IPS DF 4.7 (cell line): Measurements from ENCODE around the gene ZNF300.
"Not testable (repeated sequence)": the region's sequence is repeated elsewhere in the genome, so short reads cannot be mapped to it uniquely, and the experiment has no call there.

Experiments
- DNase-seq: peaks from one replicate; pipeline ENCODE4 v3.0.0-alpha.2; 2013; ENCODE audit warnings: low spot score; ENCODE audit errors: extremely low read depth

Gene ZNF300

DNA sequence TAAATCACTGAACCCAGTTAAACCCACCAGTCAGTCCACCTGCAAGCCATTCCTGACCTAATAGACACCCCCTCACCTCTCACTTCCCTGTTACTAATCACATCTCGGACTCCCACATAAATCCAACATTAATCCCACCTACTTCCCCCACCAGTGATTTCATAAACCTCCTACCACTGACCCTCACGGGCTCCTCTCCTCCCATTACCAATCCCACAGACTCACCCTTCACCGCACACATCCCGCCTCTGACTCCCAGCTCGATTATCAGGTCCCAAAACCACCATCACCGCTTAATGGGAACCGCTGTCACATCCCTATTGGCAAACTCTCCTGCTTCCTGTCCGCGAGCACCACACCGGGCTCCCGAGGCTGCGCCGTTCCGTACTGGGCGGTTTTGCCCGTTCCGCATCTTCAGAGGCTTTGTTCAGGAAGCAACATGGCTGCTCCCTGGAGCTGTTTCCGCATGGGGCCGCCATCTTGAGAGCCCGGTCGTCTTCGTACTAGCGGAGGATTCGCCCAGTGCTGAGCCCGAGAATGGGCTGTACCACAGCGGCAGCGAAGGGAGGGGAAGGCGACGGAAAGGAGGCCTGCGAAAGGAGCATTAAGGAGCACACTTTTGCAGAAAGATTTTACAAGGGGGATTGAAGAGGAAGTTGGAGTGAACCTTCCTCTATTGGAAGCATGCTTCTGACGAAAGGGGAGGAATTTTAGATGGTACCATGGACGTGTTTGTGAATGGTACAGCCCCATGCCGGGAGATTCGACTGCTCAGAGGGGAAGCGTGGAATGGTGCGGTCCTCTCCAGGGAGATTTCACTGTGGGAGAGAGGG lies at the start of gene ZNF300:
Gene ZNF300, minus strand, starts transcription at position 502 of the 833 bp plus-strand sequence. CDS start 1,825 bp downstream, outside the sequence.
- DNase-seq, result peak; percentile 93

DNA sequence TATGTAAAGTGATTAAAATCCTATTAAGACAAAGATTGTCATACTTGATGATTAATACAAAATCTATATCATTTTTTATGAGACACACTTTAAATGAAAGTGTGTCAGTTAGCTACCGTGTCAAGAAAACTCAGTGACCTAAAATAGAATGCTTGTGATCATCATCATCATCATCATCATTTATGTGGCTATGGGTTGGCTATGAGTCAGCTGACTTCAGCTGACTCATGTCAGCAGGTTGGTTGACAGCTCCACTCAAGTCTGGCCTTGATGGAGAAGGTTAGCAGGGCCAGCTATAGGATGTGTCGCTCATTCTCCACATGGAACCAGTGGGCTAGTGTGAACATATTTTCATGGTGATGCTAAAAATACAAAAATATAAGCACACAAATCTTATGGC lies 43.8 kb upstream of the ZNF300 start:
- no peak for DNase-seq

DNA sequence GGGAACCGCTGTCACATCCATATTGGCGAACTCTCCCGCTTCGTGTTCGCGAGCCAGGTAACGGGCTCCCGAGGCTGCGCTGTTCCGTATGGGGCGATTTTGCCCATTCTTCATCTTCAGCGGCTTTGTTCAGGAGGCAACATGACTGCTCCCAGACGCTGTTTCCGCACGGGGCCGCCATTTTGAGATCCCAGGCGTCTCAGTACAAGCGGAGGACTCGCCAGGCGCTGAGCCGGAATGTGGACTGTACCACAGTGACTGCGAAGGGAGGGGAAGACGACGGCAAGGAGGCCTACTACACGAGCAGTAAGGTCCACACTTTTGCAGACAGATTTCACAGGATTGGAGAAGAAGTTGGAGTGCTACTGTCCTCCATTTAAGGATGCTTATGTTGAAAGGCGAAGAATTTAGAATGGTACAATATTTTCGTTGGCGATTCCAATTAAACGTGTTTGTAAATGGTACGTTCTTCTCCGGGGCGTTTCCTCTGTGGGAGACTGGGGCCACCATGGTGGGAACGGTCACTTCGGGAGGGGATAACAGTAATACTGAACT lies 41.6 kb upstream of the ZNF300 start:
- DNase-seq, result no peak

DNA sequence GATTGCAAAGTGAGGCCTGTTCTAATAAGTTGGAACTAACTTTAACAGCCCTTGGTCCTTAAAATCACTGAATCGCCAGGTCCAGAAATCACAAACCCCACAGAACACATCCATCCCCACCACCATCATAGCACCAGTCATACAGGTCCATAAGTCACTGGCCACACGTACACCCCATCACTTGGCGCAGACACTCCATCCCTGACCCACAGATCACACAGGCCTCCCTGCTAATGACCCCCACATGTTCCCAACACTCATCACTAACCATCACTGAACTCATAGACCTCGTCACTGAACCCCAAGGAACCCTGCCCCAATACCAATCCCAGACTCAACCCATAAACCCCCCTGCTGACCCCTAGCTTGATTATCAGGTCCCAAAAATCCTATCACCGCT lies 41.2 kb upstream of the ZNF300 start:
- DNase-seq, result no peak

DNA sequence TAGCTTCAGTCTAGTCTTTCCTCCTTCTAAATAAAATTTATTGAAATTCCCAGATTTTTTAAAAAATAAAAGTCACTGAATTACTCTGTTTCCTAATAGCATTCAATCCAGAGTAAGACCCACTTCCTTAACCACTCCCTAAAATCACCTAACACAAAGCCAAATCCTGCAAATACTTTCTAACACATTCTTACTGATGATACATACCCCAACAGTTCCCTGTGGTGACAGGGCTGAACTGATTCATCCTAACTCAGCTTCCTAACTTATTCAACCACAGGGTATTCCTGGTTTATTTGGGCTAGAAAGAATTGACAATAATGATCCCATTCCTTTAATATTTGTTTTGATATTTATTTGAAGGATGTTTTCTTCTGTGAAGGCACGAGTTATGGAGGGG lies 40.7 kb upstream of the ZNF300 start:
- DNase-seq, result no peak

DNA sequence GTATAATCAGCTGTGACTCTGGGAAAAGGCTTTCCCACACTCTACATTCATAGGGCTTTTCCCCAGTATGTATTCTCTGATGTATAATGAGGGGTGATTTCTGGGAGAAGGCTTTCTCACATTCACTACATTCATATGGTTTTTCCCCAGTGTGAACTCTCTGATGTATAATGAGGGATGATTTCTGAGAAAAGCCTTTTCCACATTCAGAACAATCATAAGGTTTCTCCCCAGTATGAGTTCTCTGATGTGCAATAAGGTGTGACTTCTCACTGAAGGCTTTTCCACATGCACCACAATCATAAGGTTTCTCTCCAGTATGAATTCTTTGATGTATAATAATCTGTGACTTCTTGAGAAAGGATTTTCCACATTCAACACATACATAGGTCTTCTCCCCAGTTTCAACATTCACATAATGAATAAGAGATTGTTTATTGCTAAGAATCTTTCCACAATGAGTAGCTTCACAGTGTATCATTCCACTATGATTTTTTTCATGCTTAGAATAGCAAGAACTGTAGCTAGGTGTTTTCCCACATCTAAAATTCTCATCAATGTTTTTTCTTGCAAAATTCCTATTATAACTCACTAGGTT lies 26.7 kb upstream of the ZNF300 start:
- DNase-seq, result no peak

DNA sequence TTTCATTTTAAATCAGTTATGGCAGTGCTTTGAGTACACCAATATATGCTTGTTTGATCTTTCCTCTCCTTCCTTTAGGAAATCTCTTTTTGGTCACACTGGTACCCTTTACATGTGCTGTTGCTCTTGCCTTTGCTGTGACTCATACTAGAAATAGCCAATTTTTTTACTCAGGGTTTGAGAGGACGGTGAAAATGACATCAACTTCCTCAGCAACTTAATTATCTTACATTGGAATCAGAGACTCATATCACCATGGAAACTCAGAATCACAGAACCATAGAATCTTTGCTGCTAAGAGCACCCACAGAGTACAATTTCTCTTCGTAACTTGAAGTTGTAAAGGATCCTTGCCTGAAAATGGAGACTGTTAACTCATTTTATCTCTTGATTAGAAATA lies 13.8 kb upstream of the ZNF300 start:
- DNase-seq, result no peak

DNA sequence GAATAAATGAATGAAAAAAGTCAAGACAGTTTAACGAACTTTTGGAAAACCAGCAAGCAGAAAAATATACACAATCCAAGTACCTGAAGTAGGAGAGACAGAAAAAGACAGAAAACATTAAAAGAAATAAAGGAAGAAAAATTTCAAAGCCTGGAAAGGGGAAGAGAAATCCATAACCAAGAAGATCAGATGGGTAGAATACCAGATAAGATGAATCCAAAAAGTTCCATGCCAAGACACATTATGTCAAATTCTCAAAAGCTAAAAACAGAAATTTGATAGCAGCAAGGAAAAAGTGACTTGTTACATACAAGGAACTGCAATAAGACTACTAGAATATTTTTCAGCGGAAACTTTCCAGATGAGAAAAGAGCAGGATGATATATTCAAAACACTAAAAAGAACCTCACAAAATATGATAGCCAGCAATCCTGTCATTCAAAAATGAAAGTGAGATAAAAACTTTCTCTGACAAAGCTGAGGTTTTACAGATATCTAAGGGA lies 7.6 kb upstream of the ZNF300 start:
- no peak for DNase-seq

DNA sequence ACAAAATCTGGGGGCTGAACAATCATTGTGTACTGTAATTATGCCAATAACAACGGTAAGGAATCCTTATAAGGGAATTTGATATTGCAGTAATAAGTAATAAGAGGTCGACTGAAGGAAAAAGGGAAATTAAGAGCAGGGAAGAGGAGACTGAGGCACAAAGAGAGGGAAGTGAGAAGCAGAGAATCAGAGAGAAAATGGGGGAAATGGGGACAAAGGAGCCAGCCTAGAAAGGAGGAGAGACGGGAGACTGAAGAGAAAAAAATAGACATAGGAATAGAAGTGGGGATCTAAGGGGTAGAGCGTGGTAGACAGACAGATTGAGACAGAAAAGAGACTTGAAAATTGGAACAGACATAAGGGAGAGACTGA lies 518 bp upstream of the ZNF300 start:
- DNase-seq, result no peak

DNA sequence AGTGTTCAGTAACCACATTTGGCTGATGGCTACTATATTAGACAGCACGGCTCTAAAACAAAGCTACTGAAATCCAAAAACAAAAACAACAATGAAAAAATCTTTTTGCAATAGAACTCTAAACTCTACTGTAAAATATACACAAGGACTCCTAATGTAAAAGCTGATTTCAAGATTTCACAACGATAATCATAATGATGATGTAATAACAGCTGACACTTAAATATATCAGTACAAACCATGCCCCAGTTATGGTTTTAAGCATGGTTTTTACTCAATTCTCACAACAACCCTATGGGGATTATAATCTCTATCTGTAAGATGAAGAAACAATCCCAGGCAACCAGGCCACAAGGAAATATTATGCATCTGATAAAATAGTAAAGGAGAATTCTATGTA lies 3.3 kb downstream of the ZNF300 start:
- DNase-seq, result no peak

DNA sequence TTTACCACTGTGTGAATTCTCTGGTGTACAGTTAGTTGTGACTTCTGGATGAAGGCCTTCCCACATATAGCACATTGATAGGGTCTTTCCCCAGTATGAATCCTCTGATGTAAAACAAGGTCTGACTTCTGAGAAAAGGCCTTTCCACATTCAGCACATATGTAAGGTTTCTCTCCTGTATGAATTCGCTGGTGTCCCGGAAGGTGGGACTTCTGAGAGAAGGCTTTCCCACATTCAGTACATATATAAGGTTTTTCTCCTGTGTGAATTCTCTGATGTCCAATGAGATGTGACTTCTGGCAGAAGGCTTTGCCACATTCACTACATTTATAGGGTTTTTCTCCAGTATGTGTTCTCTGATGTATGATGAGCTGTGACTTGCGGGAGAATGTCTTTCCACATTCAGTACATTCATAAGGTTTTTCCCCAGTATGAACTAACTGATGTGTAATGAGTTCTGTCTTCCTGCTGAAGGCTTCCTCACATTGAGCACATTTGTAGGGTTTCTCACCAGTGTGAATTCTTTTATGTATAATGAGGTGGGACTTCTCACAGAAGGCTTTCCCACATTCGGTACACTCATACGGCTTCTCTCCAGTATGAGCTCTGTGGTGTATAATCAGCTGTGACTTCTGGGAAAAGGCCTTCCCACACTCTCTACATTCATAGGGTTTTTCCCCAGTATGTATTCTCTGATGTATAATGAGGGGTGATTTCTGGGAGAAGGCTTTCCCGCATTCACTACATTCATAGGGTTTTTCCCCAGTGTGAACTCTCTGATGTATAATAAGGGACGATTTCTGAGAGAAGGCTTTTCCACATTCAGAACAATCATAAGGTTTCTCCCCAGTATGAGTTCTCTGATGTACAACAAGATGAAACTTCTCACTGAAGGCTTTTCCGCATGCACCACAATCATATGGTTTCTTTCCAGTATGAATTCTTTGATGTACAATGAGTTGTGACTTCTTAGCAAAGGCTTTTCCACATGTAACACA lies 9.1 kb downstream of the ZNF300 start:
- no peak for DNase-seq

DNA sequence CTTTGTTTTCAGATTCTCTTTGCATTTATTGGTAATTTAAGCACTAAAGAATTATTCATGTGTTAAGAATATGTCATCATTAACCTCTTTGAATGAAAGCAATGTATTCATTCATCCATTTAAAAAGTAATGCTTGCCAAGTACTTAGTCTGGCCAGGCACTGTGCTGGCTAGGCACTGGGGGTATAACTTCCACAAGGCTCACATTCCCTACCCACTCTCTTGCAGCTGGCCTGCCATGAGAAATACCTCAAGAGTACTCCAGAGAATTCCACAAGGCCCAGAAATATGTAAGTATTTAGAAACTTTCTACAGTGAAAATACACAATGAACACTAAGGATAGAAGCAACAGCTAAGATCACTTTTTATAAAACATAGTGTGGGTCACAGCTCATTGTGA lies 25.4 kb downstream of the ZNF300 start:
- DNase-seq, result no peak

DNA sequence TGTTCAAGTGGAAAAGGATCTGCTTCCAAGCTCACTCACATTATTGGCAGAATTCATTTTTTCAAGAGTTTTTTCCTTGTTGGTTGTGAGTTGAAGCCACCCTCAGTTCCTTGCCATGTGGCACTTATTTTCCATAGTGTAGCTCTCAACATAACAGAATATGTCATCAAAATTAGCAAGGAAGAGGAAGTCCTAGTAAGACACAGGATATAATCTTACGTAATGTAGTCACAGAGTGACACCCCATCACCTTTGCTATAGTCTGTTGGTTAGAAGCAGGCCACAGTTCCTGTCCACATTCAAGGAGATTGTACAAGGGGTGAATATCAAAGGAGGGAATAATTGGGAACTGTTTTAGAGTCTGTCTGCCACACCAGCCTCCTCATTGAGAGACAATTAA lies 42.7 kb downstream of the ZNF300 start:
- DNase-seq, result no peak

DNA sequence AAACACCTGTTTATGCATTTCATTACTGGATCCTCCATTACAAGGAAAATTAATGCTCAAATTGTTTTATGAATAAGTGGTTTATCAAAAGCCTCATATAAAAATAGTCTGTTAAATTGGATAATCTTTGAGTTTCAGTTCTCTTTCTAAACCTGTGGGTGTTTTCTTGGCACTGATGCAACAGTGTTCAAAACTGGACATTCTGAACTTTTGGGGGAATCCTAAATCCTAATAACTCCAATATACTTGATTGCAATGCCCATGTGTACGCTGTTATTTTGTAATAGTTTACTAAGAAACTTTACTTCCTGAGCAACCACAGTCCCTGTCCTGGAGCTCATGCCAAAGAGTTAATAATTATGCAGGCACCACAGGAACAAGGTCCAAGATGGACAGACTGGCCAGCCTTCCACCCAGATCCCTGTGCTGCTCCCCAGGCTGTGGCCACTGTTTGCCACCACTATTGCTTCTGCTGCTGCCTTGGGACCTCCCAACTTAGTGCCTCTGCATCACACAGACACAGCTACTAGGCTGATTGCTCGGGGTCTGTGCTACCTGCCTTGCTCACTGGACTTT lies 44.4 kb downstream of the ZNF300 start:
- DNase-seq, result no peak

DNA sequence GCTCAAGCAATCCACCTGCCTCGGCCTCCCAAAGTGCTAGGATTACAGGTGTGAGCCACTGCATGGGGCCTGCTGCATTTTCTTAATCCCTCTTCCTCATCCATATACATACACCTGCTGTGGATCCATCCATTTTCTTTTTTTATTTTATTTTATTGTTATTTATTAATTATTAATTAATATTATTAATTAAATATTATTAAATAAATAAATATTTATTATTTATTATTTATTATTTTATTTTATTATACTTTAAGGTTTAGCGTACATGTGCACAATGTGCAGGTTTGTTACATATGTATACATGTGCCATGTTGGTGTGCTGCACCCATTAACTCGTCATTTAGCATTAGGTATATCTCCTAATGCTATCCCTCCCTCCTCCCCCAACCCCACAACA lies 48.1 kb downstream of the ZNF300 start:
- DNase-seq, result not testable (repeated sequence)

DNA sequence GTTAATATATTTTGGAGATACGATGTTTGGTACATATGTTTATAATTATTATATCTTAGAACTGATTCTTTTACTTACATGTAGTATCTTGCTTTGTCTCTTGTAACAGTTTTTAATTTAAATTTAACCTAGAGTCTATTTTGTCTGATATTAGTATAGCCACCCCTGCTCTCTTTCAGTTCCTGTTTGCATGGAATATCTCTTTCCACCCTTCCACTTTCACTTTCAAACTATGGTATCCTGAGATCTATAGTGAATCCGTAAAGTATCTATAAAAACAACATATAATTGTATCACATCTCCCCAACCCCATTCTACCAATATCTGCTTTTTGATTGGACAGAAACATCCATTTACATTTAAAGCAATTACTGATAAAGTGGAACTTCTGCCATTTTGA lies 51.2 kb downstream of the ZNF300 start:
- DNase-seq, result no peak

DNA sequence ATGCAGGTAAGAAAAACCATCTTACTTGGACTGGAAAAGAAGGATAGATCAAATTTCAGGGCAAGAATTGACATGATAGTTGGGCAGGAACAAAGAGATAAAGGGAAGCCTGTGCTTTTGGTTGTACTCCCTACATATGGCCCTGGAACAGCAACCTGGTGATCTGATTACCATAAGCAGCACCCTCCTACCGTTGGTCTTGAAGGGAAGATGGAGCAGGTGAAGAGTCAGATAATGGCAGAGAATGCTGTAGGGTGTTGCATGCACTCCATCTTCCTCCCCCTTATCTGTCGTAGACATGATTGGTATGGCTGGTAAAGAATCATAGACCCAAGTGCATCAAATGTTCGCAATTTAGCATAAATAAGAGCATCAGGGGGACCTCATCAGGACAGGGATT lies 53.7 kb downstream of the ZNF300 start:
- no peak for DNase-seq

DNA sequence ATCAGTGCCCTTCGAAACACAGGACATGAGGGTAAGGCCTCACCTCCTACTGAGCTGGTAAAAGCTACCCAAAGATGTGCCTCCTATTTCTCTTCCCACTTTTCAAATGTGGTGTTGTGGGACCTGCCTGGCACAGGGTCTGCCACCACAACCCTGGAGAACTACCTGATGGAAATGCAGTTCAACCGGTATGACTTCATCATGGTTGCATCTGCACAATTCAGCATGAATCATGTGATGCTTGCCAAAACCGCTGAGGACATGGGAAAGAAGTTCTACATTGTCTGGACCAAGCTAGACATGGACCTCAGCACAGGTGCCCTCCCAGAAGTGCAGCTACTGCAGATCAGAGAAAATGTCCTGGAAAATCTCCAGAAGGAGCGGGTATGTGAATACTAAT lies 56.5 kb downstream of the ZNF300 start:
- DNase-seq, result no peak

DNA sequence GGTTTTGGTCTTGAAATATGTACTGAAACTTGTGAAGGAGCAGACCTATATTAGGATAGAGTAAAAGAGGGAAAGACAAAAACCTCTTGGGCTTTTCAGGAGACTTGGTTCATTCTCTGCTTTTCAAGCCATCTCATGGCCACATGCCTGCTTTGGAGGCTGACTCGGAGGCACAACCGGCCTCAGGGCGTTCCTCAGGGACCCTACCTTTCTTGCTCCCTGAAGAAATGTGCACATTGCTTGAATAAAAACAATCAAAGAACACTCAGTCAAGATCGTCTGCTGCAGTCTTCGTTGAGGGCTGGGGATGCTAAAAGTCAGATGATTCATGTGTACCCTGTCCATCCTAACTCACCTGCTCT lies 57.5 kb downstream of the ZNF300 start:
- no peak for DNase-seq

DNA sequence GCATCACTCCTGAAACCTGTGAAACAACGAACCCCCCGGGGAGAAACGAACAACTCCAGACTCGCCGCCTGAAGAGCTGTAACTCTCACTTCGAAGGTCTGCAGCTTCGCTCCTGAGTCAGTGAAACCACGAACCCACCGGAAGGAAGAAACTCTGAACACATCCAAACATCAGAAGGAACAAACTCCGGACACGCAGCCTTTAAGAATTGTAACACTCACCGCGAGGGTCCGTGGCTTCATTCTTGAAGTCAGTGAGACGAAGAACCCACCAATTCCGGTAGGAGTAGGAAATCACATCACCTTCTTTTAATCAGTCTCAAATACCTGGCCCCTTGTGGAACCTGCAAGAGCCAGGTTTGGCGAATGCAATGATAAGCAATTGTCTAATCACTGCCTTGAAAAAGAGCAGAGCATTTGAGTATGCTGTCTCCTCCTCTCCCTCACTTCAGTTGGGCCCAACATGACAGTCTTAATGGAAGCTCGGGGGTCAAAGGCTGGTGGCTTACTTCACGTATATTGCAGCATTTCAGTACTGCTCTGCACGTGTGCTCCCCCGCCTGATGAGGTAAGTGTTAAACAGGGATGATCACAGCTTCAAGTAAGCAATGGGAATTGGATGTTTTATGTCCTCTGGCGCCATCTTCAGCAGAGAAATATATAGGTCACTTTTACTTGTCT lies 58.0 kb downstream of the ZNF300 start:
- peak; percentile 51 for DNase-seq

DNA sequence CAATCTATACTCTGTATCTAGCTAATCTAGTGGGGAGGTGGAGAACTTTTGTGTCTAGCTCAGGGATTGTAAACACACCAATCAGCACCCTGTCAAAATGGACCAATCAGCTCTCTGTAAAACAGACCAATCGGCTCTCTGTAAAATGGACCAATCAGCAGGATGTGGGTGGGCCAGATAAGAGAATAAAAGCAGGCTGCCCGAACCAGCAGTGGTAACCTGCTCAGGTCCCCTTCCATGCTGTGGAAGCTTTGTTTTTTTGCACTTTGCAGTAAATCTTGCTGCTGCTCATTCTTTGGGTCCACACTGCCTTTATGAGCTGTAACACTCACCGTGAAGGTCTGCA lies 58.5 kb downstream of the ZNF300 start, which contains the start of gene IRGM:
Gene IRGM, plus strand, starts transcription at position 214 of the 346 bp plus-strand sequence. CDS start 1,603 bp downstream, outside the sequence.
- DNase-seq, result not testable (repeated sequence)
